IPS-18c (cell line): Measurements from ENCODE around the gene SLC16A7.

Source experiments
- H3K4me3 ChIP-seq: 2 replicates; pipeline ENCODE4 v1.7.0; 2013; ENCODE audit warnings: low read depth, mild to moderate bottlenecking, low read length, moderate library complexity; ENCODE audit not compliant: insufficient read depth
- H3K9me3 ChIP-seq: one replicate; pipeline ENCODE4 v1.6.1; 2013; ENCODE audit warnings: mild to moderate bottlenecking, low read length, moderate library complexity; ENCODE audit not compliant: control insufficient read depth, insufficient read depth

Gene SLC16A7

GRCh38 chr12:59615392-59616165 lies 19.8 kb downstream of the SLC16A7 start:
- no peak overlapping the region for H3K4me3 ChIP-seq
- peaks cover 7% of the 10 kb centered on the region for H3K9me3 ChIP-seq

- H3K9me3 ChIP-seq, result no peaks in the 10 kb centered on the region
- H3K4me3 ChIP-seq, result no peak overlapping the region
These were observed 23.8 kb downstream of the SLC16A7 start for GRCh38 chr12:59619461-59620240.

GRCh38 chr12:59620326-59620725 lies 24.5 kb downstream of the SLC16A7 start:
- Histone ChIP-seq H3K4me3 (no peak overlapping the region), H3K9me3 (no peaks in the 10 kb centered on the region)

- Histone ChIP-seq H3K9me3 (no peaks in the 10 kb centered on the region), H3K4me3 (no peak overlapping the region)
These were observed 29.1 kb downstream of the SLC16A7 start for GRCh38 chr12:59624732-59625460.

- Histone ChIP-seq H3K4me3 (no peak overlapping the region), H3K9me3 (no peaks in the 10 kb centered on the region)
These were observed 30.6 kb downstream of the SLC16A7 start for GRCh38 chr12:59626382-59626781.

- Histone ChIP-seq H3K9me3 (no peaks in the 10 kb centered on the region), H3K4me3 (no peak overlapping the region)
These were observed 31.8 kb downstream of the SLC16A7 start for GRCh38 chr12:59627582-59627981.

- no peaks in the 10 kb centered on the region for H3K9me3 ChIP-seq
- H3K4me3 ChIP-seq, result no peak overlapping the region
These were observed 34.1 kb downstream of the SLC16A7 start for GRCh38 chr12:59629890-59630289.

- H3K9me3 ChIP-seq, result no peaks in the 10 kb centered on the region
- H3K4me3 ChIP-seq, result no peak overlapping the region
These were observed 36.6 kb downstream of the SLC16A7 start for GRCh38 chr12:59632408-59632807.

GRCh38 chr12:59634254-59634653 lies 38.4 kb downstream of the SLC16A7 start:
- Histone ChIP-seq H3K4me3 (no peak overlapping the region), H3K9me3 (no peaks in the 10 kb centered on the region)

- Histone ChIP-seq H3K4me3 (no peak overlapping the region), H3K9me3 (no peaks in the 10 kb centered on the region)
These were observed 41.3 kb downstream of the SLC16A7 start for GRCh38 chr12:59636945-59637691.

- Histone ChIP-seq H3K9me3 (no peaks in the 10 kb centered on the region), H3K4me3 (no peak overlapping the region)
These were observed 41.9 kb downstream of the SLC16A7 start for GRCh38 chr12:59637692-59638070.

- Histone ChIP-seq H3K9me3 (no peaks in the 10 kb centered on the region), H3K4me3 (no peak overlapping the region)
These were observed 47.7 kb downstream of the SLC16A7 start for GRCh38 chr12:59643550-59643949.

GRCh38 chr12:59645242-59645641 lies 49.4 kb downstream of the SLC16A7 start:
- Histone ChIP-seq H3K9me3 (no peaks in the 10 kb centered on the region), H3K4me3 (no peak overlapping the region)

GRCh38 chr12:59646636-59647035 lies 50.8 kb downstream of the SLC16A7 start:
- Histone ChIP-seq H3K9me3 (no peaks in the 10 kb centered on the region), H3K4me3 (no peak overlapping the region)

- Histone ChIP-seq H3K9me3 (no peaks in the 10 kb centered on the region), H3K4me3 (no peak overlapping the region)
These were observed 53.4 kb downstream of the SLC16A7 start for GRCh38 chr12:59649203-59649602.

GRCh38 chr12:59650588-59651228 lies 54.9 kb downstream of the SLC16A7 start:
- no peak overlapping the region for H3K4me3 ChIP-seq
- H3K9me3 ChIP-seq, result no peaks in the 10 kb centered on the region
